Neutrophil (primary cell): Measurements from ENCODE around the gene ADCY9.

Experiments
- H3K27ac ChIP-seq: fragments of 200-600 bp; sonication (generic); 2 replicates; pipeline ENCODE4 v1.5.1; 2016; ENCODE audit warnings: mild to moderate bottlenecking, moderate library complexity
- H3K27me3 ChIP-seq: fragments of 200-600 bp; sonication (generic); 2 replicates; pipeline ENCODE4 v1.6.0; 2016; ENCODE audit warnings: mild to moderate bottlenecking
- H3K36me3 ChIP-seq: fragments of 200-600 bp; sonication (generic); 2 replicates; pipeline ENCODE4 v1.5.1; 2017
- H3K4me1 ChIP-seq, 2 experiments: fragments of 200-600 bp in 1 of 2; sonication (generic) in 1 of 2; 1 replicate in 1 of 2; 2 replicates in 1 of 2; pipeline versions ENCODE4 v1.5.1 to v1.6.1; 2013 to 2016; ENCODE audit warnings: low read depth in 1 of 2, low read length in 1 of 2, mild to moderate bottlenecking in 1 of 2, moderate library complexity in 1 of 2; ENCODE audit not compliant: control insufficient read depth in 1 of 2, insufficient read depth in 1 of 2
- H3K4me3 ChIP-seq, 2 experiments: fragments of 200-600 bp in 1 of 2; sonication (generic) in 1 of 2; 1 replicate in 1 of 2; 2 replicates in 1 of 2; pipeline ENCODE4 v1.5.1; 2013 to 2016; ENCODE audit warnings: low read depth in 1 of 2, low read length in 1 of 2, mild to moderate bottlenecking in 1 of 2, moderate library complexity in 1 of 2
- H3K9me3 ChIP-seq: fragments of 200-600 bp; sonication (generic); 2 replicates; pipeline ENCODE4 v1.5.1; 2016
- TF ChIP-seq, protein P1 (sequence below): fragments of 200-600 bp; sonication (generic); IDR thresholded peaks from 2 replicates; pipeline ENCODE4 v1.5.1; 2016; ENCODE audit warnings: antibody characterized with exemption

Gene ADCY9

GRCh38 chr16:3995001-3995400 is 121.2 kb downstream of the ADCY9 start:
- Histone ChIP-seq H3K36me3 (no peaks in the 10 kb centered on the region), H3K4me1 (no peaks in the 10 kb centered on the region), H3K9me3 (no peaks in the 10 kb centered on the region), H3K4me3 (no peak overlapping the region), H3K27me3 (peaks cover 7% of the 10 kb centered on the region), H3K27ac (no peak overlapping the region)
- TF ChIP-seq, protein P1, sequence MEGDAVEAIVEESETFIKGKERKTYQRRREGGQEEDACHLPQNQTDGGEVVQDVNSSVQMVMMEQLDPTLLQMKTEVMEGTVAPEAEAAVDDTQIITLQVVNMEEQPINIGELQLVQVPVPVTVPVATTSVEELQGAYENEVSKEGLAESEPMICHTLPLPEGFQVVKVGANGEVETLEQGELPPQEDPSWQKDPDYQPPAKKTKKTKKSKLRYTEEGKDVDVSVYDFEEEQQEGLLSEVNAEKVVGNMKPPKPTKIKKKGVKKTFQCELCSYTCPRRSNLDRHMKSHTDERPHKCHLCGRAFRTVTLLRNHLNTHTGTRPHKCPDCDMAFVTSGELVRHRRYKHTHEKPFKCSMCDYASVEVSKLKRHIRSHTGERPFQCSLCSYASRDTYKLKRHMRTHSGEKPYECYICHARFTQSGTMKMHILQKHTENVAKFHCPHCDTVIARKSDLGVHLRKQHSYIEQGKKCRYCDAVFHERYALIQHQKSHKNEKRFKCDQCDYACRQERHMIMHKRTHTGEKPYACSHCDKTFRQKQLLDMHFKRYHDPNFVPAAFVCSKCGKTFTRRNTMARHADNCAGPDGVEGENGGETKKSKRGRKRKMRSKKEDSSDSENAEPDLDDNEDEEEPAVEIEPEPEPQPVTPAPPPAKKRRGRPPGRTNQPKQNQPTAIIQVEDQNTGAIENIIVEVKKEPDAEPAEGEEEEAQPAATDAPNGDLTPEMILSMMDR: no peak

DNA sequence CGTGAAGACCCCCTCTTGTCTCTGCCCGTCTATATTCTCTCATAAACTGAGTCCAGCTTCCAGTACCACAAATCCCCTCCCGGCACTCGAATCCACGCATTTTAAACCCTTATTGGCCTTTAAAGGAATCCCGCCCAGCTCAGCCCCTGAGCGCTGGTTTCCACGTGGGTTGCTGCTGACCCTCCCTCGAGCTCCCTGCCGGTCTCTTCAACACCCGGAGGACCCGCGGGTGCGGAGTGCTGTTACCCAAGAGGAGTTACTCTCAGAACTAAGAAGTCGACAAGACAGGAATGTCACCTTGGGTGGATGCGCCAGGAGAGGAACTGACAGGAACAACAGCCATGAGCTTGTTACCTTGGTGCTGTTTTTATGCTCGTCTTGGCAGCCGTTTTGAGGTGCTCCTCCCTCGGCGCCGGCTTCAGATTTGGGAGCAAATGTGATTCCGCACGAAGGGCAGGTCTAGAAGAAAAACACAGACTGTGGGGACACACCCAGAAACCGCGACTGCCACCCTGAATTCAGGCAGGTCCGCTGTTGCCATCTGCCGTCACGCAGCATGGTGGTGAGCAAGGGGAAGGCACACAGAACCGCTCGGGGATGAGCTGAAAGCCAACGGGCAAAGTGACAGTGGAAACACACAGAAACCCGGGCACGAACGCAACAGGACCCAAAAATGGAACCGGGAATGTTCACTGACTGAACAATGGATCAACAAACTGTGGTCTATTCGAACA is 123.0 kb downstream of the ADCY9 start:
- Histone ChIP-seq H3K9me3 (no peaks in the 10 kb centered on the region), H3K4me3 (no peak overlapping the region)
- TF ChIP-seq, protein P1: no peak

DNA sequence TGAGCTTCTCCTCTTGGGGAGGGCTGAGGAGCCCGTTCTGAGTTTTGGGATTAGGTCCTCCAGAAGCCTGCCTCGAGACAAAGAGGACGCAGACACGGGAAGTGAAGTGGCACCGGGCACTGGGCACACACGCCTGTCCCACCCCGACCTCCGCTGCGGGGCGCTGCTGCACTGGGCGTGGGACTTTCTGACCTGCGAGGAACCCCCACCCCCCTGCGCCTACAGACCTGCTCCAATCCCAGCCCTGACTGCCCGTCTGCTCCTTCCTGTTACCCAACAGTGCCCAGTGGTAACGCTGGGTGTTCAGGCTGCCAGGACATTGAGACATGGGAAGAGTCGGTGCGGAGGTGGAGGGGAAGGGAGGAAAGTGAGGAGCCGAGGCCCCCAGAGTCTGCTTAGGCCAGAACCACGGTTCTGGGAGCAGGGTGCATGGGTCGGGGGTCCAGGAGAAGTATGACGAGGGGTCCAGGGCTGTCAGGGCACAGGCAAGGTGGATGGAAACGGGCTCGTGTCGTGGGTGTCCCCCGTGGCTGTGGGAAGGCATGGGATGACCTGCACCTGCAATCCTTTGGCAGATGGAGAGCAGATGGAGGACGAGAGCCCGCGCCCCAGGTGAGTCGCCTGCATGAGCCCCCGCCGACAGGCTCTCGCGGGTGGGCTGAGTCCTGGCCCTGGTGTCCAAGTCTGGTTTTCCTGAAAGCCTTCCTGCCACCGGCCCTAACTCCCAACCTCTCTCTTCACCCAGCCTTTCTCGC is 123.8 kb downstream of the ADCY9 start:
- Histone ChIP-seq H3K27ac (no peak overlapping the region), H3K4me1 (no peaks in the 10 kb centered on the region), H3K9me3 (no peaks in the 10 kb centered on the region), H3K4me3 (no peak overlapping the region), H3K27me3 (peaks cover 7% of the 10 kb centered on the region), H3K36me3 (no peaks in the 10 kb centered on the region)
- TF ChIP-seq, protein P1: no peak

More for the DNA sequence above, 123.0 kb downstream of the ADCY9 start:
- no peak overlapping the region for H3K27ac ChIP-seq
- no peaks in the 10 kb centered on the region for H3K36me3 ChIP-seq
- peaks cover 7% of the 10 kb centered on the region for H3K27me3 ChIP-seq
- no peaks in the 10 kb centered on the region for H3K4me1 ChIP-seq

GRCh38 chr16:3988824-3989223 is 127.4 kb downstream of the ADCY9 start:
- Histone ChIP-seq H3K4me1 (no peaks in the 10 kb centered on the region), H3K27me3 (peaks cover 7% of the 10 kb centered on the region), H3K27ac (no peak overlapping the region), H3K9me3 (no peaks in the 10 kb centered on the region), H3K36me3 (no peaks in the 10 kb centered on the region), H3K4me3 (no peak overlapping the region)
- TF ChIP-seq, protein P1: no peak

GRCh38 chr16:3988011-3988410 is 128.2 kb downstream of the ADCY9 start:
- H3K4me1 ChIP-seq: no peaks in the 10 kb centered on the region
- TF ChIP-seq, protein P1: no peak
- no peak overlapping the region for H3K4me3 ChIP-seq
- peaks cover 11% of the 10 kb centered on the region for H3K27me3 ChIP-seq
- no peaks in the 10 kb centered on the region for H3K36me3 ChIP-seq
- no peaks in the 10 kb centered on the region for H3K9me3 ChIP-seq
- H3K27ac ChIP-seq: no peak overlapping the region
